WTC11 (cell line): ENCODE results near the gene DNPEP. TPM values are rescaled to one million over a fixed set of nuclear protein-coding genes. Genes with fewer than 3 reads are reported as not detected.
"Not testable (repeated sequence)": the region's sequence is repeated elsewhere in the genome, so short reads cannot be mapped to it uniquely, and the experiment has no call there.

Experiments
- ATAC-seq: fragments of 200-7000 bp; cut with Tn5 transposase; 2 replicates; pipeline ENCODE4 v1.10.0; 2021; ENCODE audit warnings: mild to moderate bottlenecking, moderate library complexity
- CTCF ChIA-PET: fragments of 300-600 bp; sonication (Branson Sonifier 250); formaldehyde crosslinking; loops from one replicate; lab custom pipeline; 2021; ENCODE audit warnings: antibody characterized with exemption; lab: Charles Lee
- POLR2A ChIA-PET: fragments of 350-600 bp; sonication (Branson Sonifier 250); formaldehyde crosslinking; loops from one replicate; lab custom pipeline; 2021; ENCODE audit warnings: antibody characterized with exemption; lab: Charles Lee
- DNase-seq: peaks from one replicate; pipeline ENCODE4 v3.0.0; 2021; ENCODE audit warnings: low spot score
- H3K27ac Mint-ChIP-seq: 2 replicates; pipeline ENCODE4 v1.8.0; 2021; ENCODE audit warnings: mixed read lengths
- H3K27me3 Mint-ChIP-seq: 2 replicates; pipeline ENCODE4 v1.8.0; 2021; ENCODE audit warnings: low read depth, mild to moderate bottlenecking, moderate library complexity, mixed read lengths
- H3K36me3 Mint-ChIP-seq: 2 replicates; pipeline ENCODE4 v1.8.0; 2021; ENCODE audit warnings: mixed read lengths
- H3K4me1 Mint-ChIP-seq: 2 replicates; pipeline ENCODE4 v1.8.0; 2022; ENCODE audit warnings: mixed read lengths
- H3K4me3 Mint-ChIP-seq: 2 replicates; pipeline ENCODE4 v1.8.0; 2021; ENCODE audit warnings: mild to moderate bottlenecking, moderate library complexity, mixed read lengths
- H3K9me3 Mint-ChIP-seq: 2 replicates; pipeline ENCODE4 v1.8.0; 2021; ENCODE audit warnings: mixed read lengths
- AR ChIP-seq: fragments of 250-450 bp; sonication (Bioruptor Pico); IDR thresholded peaks from 2 replicates; pipeline ENCODE4 v1.9.0; 2021; ENCODE audit warnings: mild to moderate bottlenecking
- CTCF ChIP-seq: fragments of 200-600 bp; IDR thresholded peaks from 2 replicates; pipeline ENCODE4 v1.8.0; 2022; ENCODE audit warnings: antibody characterized with exemption
- EMX1 ChIP-seq: fragments of 250-450 bp; sonication (Bioruptor Pico); IDR thresholded peaks from 2 replicates; pipeline ENCODE4 v1.8.0; 2021; ENCODE audit warnings: mild to moderate bottlenecking
- FOXP1 ChIP-seq: sonication (generic); formaldehyde crosslinking; IDR thresholded peaks from 2 replicates; pipeline ENCODE4 v1.8.0; 2022; ENCODE audit warnings: missing genetic modification reagents, mild to moderate bottlenecking, moderate library complexity, borderline replicate concordance
- JUN ChIP-seq: sonication (generic); formaldehyde crosslinking; IDR thresholded peaks from 2 replicates; pipeline ENCODE4 v1.8.0; 2023; ENCODE audit warnings: mild to moderate bottlenecking, missing genetic modification reagents
- MLX ChIP-seq: sonication (generic); formaldehyde crosslinking; IDR thresholded peaks from 2 replicates; pipeline ENCODE4 v1.8.1; 2023; ENCODE audit warnings: mild to moderate bottlenecking, missing genetic modification reagents, moderate library complexity
- MXD4 ChIP-seq: fragments of 250-450 bp; sonication (Bioruptor Pico); IDR thresholded peaks from 2 replicates; pipeline ENCODE4 v1.8.0; 2021; ENCODE audit warnings: mild to moderate bottlenecking, moderate library complexity, borderline replicate concordance
- MYBL2 ChIP-seq: sonication (generic); formaldehyde crosslinking; IDR thresholded peaks from 2 replicates; pipeline ENCODE4 v1.8.1; 2023; ENCODE audit warnings: mild to moderate bottlenecking, moderate library complexity, missing genetic modification reagents
- NR2C2 ChIP-seq: sonication (generic); formaldehyde crosslinking; IDR thresholded peaks from 2 replicates; pipeline ENCODE4 v1.8.0; 2022; ENCODE audit warnings: mild to moderate bottlenecking, missing genetic modification reagents
- PRRX2 ChIP-seq: fragments of 250-450 bp; sonication (Bioruptor Pico); IDR thresholded peaks from 2 replicates; pipeline ENCODE4 v1.8.0; 2021; ENCODE audit warnings: mild to moderate bottlenecking
- SMAD4 ChIP-seq: sonication (generic); formaldehyde crosslinking; IDR thresholded peaks from 2 replicates; pipeline ENCODE4 v1.8.0; 2022; ENCODE audit warnings: mild to moderate bottlenecking, missing genetic modification reagents
- TP53 ChIP-seq: sonication (generic); formaldehyde crosslinking; IDR thresholded peaks from 2 replicates; pipeline ENCODE4 v1.8.1; 2023; ENCODE audit warnings: mild to moderate bottlenecking, missing genetic modification reagents
- ZNF138 ChIP-seq: sonication (generic); formaldehyde crosslinking; conservative IDR thresholded peaks from 2 replicates; pipeline ENCODE4 v1.8.1; 2022; ENCODE audit warnings: mild to moderate bottlenecking, moderate library complexity, missing genetic modification reagents
- ZNF219 ChIP-seq: sonication (generic); formaldehyde crosslinking; IDR thresholded peaks from 2 replicates; pipeline ENCODE4 v1.8.0; 2023; ENCODE audit warnings: missing genetic modification reagents, mild to moderate bottlenecking, borderline replicate concordance
- ZNF532 ChIP-seq: fragments of 250-450 bp; sonication (Bioruptor Pico); IDR thresholded peaks from 2 replicates; pipeline ENCODE4 v1.9.0; 2021; ENCODE audit warnings: mild to moderate bottlenecking, borderline replicate concordance
- total RNA-seq: library from RNA; stranded (reverse); gene quantifications from 3 replicates; pipeline ENCODE4 v1.2.3, GENCODE V29; 2021

The DNPEP gene
- total RNA-seq, 1 experiment from 2014 or later = 67.6 TPM

- ATAC-seq = no peak
These were observed 7.9 kb upstream of the DNPEP start for GRCh38 chr2:219395609-219396008.

GRCh38 chr2:219395056-219395455 lies 7.3 kb upstream of the DNPEP start:
- CTCF ChIA-PET = interaction anchor here (1.2 kb wide), 1 partner anchor 135 kb away, joined by 3 read pairs; no protein-coding TSS in a partner anchor
- H3K4me3 Mint-ChIP-seq, H3K27ac Mint-ChIP-seq, H3K36me3 Mint-ChIP-seq, H3K4me1 Mint-ChIP-seq, DNase-seq, H3K27me3 Mint-ChIP-seq, POLR2A ChIA-PET, H3K9me3 Mint-ChIP-seq, ATAC-seq: not testable (repeated sequence)

More at GRCh38 chr2:219395609-219396008, 7.9 kb upstream of the DNPEP start:
- H3K27ac Mint-ChIP-seq = no peak overlapping the region
- ChIA-PET CTCF (interaction anchor here (1.2 kb wide), 1 partner anchor 134 kb away, joined by 3 read pairs; no protein-coding TSS in a partner anchor), POLR2A (no interaction called here)
- no peak for DNase-seq
- peaks cover 10% of the 10 kb centered on the region for H3K4me1 Mint-ChIP-seq
- peaks cover 9% of the 10 kb centered on the region; the same call in 1 of the 2 replicates for H3K27me3 Mint-ChIP-seq
- H3K4me3 Mint-ChIP-seq = no peak overlapping the region
- no peaks in the 10 kb centered on the region for H3K36me3 Mint-ChIP-seq
- no peaks in the 10 kb centered on the region for H3K9me3 Mint-ChIP-seq
- TF ChIP-seq AR (CRISPR knock-in tag) (no peak), ZNF138 (CRISPR knock-in tag) (no peak), PRRX2 (CRISPR knock-in tag) (no peak), ZNF532 (CRISPR knock-in tag) (no peak), JUN (CRISPR knock-in tag) (no peak), MYBL2 (no peak), SMAD4 (no peak), CTCF (no peak), MXD4 (CRISPR knock-in tag) (no peak), ZNF219 (CRISPR knock-in tag) (no peak), EMX1 (no peak), TP53 (CRISPR knock-in tag) (no peak), FOXP1 (no peak), NR2C2 (CRISPR knock-in tag) (no peak), MLX (CRISPR knock-in tag) (no peak)
